ENCODE data around the gene GAS2L2.
"Not testable (repeated sequence)": the region's sequence is repeated elsewhere in the genome, so short reads cannot be mapped to it uniquely, and the experiment has no call there.

GAS2L2 gene

DNA sequence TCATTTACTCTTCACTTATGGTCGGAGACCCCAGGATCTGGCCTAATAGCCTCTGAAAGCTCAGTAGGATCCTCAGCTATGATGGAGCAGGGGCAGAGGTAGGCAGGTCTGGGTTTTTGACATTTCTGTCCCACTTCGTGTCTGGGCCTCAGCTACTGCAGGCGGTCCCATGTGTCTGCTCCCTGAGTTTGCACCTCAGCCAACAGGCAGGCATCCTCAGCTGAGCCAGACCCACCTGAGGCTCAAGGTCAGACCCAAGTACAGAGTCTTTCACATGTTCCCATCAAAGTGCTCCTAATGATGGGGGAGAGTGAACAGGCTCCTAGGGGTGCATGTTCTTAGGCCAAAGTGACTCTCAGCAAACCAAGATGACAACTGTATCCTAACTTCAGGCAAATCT lies 24.5 kb downstream of the GAS2L2 start:
- no peak for DNase-seq (ENCODE audit: low read depth in 2 of 2)

GRCh38 chr17:35727635-35728034 lies 25.4 kb downstream of the GAS2L2 start:
- no peak for DNase-seq (ENCODE audit: low read depth in 2 of 2)

GRCh38 chr17:35726953-35727460 lies 26.0 kb downstream of the GAS2L2 start:
- no peak for DNase-seq (ENCODE audit: low read depth in 2 of 2)

GRCh38 chr17:35726127-35726952 lies 26.7 kb downstream of the GAS2L2 start:
- no peak for DNase-seq (ENCODE audit: low read depth in 2 of 2)

DNA sequence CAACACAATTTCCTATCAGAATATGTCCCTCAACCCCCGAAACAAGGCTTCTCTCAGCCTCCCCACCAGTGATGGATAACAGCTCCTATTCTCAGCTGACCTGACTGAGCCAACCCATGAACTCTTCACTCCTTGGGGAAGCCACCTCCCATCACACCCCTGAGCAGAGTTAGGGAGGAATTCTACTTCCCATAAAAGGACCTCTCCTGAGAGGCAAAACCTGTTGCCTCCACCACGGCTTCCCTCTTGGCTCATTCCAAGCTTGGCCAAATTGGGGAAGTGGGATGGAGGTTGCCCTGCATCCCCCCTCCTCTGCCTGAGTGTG lies 27.3 kb downstream of the GAS2L2 start:
- DNase-seq (ENCODE audit: low read depth in 2 of 2): no peak

- no peak for DNase-seq (ENCODE audit: low read depth in 2 of 2)
Observed at GRCh38 chr17:35725058-35725457, 28.0 kb downstream of the GAS2L2 start.

DNA sequence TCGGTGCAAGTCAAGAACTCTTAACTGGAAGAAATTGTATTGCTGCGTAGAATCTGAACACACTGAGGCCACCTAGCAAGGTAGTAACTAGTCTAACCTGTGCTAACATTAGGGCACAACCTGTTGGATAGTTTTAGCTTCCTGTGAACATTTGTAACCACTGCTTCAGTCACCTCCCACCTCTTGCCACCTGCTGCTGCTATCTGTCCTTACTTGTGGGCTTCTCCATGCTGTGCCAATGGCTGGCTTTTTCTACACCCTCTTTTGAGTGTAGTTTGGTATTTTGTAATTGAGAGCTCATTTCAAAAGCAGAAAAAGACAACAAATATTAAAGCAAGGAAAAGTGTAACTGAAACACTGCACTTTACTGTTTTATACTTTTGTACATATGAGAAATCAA lies 29.3 kb downstream of the GAS2L2 start:
- no peak for DNase-seq (ENCODE audit: low read depth in 2 of 2)

GRCh38 chr17:35717475-35717874 lies 35.6 kb downstream of the GAS2L2 start:
- DNase-seq (ENCODE audit: low read depth in 2 of 2): no peak

DNA sequence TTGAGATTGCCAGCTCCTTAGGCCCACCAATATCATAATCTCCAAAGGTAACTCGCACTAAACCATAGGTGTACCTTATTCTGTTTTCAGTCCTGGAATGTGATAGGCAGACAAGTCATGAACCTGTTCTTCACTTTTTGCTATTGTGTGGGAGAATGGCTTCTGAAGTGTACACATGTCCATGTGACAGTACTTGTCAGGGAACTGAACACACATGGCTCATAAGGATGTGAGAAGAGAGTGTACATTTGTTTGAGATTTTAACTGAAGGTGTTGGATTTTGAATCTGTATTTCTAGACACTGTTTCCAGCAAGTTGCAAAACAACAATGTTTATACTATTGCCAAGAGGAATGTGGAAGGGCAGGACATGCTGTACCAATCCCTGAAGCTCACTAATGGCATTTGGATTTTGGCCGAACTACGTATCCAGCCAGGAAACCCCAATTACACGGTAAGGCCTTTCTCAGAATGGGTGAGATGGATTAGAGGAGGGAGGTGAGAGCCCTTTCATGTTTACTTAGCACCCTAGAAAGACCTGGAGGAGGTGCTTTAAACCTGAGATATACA lies 36.1 kb downstream of the GAS2L2 start:
- no peak for DNase-seq (ENCODE audit: low read depth in 2 of 2)

DNA sequence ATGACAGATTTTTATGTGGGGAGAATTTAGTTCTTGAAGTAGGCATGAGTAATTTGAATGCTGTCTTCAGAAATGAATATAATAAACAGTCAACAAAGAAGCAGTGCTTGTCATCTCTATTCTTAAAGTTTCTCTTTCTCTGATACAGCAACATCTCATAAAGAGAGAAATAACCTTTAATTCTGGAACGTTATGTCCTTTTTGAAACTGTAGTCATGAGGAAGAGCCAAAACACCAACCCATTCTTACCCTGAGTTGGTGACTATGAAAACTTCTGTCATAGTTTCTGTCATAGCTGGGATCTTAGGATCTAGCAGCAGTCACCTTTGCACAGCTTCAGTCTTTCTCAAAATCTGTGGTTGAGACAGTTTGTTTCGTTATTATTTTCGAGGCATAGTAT lies 36.9 kb downstream of the GAS2L2 start:
- DNase-seq (ENCODE audit: low read depth in 2 of 2): no peak

- no peak for DNase-seq (ENCODE audit: low read depth in 2 of 2)
Observed at GRCh38 chr17:35715416-35715815, 37.6 kb downstream of the GAS2L2 start.

GRCh38 chr17:35714988-35715387 lies 38.1 kb downstream of the GAS2L2 start:
- no peak for DNase-seq (ENCODE audit: low read depth in 2 of 2)

GRCh38 chr17:35713069-35713728 lies 39.8 kb downstream of the GAS2L2 start:
- no peak for DNase-seq (ENCODE audit: low read depth in 2 of 2)

GRCh38 chr17:35710950-35711349 lies 42.1 kb downstream of the GAS2L2 start:
- DNase-seq (ENCODE audit: low read depth in 2 of 2): no peak

DNA sequence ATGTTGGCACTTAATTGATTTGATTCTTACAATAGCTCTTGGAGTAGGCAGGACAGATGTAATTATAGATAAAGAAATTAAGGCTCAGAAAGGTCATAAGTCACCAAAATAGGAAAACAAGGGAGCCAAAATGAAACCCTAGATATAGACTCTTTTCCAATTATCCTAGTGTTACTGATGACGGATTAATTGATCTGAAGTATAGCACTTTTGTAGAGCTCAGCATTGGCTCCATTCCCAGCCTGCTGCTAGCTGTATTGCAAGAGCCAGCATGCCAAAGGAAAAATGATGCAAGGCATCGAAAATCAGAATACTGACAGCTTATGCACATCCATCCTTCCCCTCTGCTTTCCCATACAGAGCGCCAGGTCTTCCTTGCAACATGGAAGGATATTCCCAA lies 43.2 kb downstream of the GAS2L2 start:
- DNase-seq (ENCODE audit: low read depth in 2 of 2): no peak

DNA sequence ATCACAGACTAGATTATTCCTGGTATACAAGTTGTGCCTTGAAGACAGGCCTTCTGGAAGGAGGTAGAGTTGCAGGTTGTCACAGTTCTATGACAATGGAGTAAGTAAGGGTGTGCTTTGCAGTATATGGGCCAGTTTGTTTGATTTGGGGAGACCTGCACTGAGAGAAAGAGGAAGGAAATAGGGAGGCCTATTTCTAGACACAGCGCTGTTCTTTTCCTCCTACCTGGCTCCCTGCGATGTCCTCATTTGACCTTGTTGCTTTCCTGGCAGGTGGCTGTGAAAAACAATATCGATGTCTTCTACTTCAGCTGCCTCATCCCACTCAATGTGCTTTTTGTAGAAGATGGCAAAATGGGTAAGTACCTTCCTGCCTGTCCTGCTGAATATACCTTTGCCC lies 44.1 kb downstream of the GAS2L2 start:
- no peak for DNase-seq (ENCODE audit: low read depth in 2 of 2)

- no peak for DNase-seq (ENCODE audit: low read depth in 2 of 2)
Observed at GRCh38 chr17:35708149-35708548, 44.9 kb downstream of the GAS2L2 start.

DNA sequence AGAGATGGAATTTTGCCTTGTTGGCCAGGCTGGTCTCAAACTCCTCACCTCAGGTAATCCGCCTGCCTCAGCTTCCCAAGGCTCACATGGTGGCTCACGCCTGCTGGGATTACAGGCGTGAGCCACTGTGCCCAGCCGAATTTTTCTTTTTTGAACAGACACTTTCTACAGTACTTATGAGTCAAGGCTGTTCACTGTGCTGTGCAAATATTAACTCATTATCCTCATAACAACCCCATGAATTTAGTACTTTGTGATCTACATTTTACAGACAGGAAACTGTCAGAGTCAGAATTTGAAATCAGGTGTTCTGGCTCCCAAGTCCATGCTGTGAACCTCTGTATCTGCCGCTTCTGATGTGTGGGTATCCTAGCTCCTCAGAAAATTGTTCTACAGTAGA lies 47.3 kb downstream of the GAS2L2 start:
- no peak for DNase-seq (ENCODE audit: low read depth in 2 of 2)

GRCh38 chr17:35705230-35705629 lies 47.8 kb downstream of the GAS2L2 start:
- DNase-seq (ENCODE audit: low read depth in 2 of 2): no peak

- DNase-seq (ENCODE audit: low read depth in 2 of 2): not testable (repeated sequence)
Observed at GRCh38 chr17:35703308-35703707, 49.7 kb downstream of the GAS2L2 start.

DNA sequence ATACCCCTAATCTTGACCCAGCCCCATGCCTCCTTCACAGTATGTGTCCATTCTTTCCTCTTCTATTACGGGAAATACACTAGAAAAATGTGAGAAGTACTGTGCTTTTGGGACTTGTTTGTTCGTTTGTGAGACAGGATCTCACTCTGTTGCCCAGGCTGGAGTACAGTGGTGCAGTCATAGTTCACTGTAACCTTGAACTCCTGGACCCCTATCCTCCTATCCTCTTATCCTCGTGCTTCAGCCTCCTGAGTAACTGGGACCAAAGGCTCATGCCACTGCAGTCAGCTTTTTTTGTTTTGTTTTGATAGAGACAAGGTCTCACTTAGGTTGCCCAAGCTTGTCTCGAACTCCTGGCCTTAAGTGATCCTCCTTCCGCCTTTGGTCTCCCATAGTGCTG lies 51.5 kb downstream of the GAS2L2 start:
- DNase-seq (ENCODE audit: low read depth in 2 of 2): no peak

DNA sequence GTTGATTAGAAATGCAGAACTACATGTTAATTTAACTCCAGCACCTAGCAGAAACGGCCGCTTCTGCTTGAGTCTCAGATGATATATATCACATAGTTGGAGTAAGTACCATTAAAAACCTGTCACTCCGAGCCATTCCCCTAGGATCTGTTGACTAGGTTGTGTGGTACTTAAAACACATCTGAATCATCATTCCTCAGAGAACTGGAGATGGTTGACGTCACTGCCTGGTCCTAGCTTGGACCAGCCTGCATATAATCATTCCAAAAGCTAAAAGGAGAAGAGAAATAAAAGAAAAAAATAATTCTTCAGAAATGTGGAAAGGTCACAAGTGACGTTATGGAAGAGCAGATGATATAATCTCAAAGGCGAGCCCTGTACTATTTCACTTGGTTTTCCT lies 52.9 kb downstream of the GAS2L2 start:
- no peak for DNase-seq (ENCODE audit: low read depth in 2 of 2)

- no peak for DNase-seq (ENCODE audit: low read depth in 2 of 2)
Observed at GRCh38 chr17:35698800-35699199, 54.2 kb downstream of the GAS2L2 start.

Data from stimulated activated CD4-positive, alpha-beta T cell treated with anti-CD3 and anti-CD28 coated beads, Interleukin-12 subunit alpha, Interleukin-12 subunit beta, amount 100 ng/mL, for 24 hours (primary cell).